ENCODE results near the gene TMEM165.
"Not testable (repeated sequence)": the region's sequence is repeated elsewhere in the genome, so short reads cannot be mapped to it uniquely, and the experiment has no call there.

Gene TMEM165

GRCh38 chr4:55351824-55352223 is 43.9 kb upstream of the TMEM165 start:
- TF ChIP-seq, protein P1, sequence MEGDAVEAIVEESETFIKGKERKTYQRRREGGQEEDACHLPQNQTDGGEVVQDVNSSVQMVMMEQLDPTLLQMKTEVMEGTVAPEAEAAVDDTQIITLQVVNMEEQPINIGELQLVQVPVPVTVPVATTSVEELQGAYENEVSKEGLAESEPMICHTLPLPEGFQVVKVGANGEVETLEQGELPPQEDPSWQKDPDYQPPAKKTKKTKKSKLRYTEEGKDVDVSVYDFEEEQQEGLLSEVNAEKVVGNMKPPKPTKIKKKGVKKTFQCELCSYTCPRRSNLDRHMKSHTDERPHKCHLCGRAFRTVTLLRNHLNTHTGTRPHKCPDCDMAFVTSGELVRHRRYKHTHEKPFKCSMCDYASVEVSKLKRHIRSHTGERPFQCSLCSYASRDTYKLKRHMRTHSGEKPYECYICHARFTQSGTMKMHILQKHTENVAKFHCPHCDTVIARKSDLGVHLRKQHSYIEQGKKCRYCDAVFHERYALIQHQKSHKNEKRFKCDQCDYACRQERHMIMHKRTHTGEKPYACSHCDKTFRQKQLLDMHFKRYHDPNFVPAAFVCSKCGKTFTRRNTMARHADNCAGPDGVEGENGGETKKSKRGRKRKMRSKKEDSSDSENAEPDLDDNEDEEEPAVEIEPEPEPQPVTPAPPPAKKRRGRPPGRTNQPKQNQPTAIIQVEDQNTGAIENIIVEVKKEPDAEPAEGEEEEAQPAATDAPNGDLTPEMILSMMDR (IDR thresholded peaks at IDR 0.05; ENCODE audit: borderline replicate concordance, control extremely low read depth, extremely low read depth, insufficient read depth, missing control alignments) = no peak
- in situ Hi-C loops (cut with MboI; ENCODE audit: low sequenced_read_pairs, unreplicated experiment) = no loop called here
- no peak for DNase-seq (ENCODE audit: low spot score)

GRCh38 chr4:55352726-55353125 is 43.0 kb upstream of the TMEM165 start:
- in situ Hi-C loops (cut with MboI; ENCODE audit: low sequenced_read_pairs, unreplicated experiment) = no loop called here
- no peak for DNase-seq (ENCODE audit: low spot score)
- TF ChIP-seq, protein P1 (IDR thresholded peaks at IDR 0.05; ENCODE audit: borderline replicate concordance, control extremely low read depth, extremely low read depth, insufficient read depth, missing control alignments) = no peak

DNA sequence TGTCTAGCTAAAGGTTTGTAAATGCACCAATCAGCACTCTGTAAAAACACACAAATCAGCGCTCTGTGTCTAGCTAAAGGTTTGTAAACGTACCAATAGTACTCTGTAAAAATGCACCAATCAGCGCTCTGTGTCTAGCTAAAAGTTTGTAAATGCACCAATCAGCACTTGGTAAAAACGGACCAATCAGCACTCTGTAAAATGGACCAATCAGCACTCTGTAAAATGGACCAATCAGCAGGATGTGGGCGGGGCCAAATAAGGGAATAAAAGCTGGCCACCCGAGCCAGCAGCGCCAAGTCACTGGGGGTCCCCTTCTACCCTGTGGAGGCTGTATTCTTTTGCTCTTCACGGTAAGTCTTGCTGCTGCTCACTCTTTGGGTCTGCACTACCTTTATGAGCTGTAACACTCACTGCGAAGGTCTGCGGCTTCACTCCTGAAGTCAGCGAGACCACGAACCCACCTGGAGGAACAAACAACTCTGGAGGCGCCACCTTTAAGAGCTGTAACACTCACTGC is 42.5 kb upstream of the TMEM165 start:
- DNase-seq (ENCODE audit: low spot score) = not testable (repeated sequence)

DNA sequence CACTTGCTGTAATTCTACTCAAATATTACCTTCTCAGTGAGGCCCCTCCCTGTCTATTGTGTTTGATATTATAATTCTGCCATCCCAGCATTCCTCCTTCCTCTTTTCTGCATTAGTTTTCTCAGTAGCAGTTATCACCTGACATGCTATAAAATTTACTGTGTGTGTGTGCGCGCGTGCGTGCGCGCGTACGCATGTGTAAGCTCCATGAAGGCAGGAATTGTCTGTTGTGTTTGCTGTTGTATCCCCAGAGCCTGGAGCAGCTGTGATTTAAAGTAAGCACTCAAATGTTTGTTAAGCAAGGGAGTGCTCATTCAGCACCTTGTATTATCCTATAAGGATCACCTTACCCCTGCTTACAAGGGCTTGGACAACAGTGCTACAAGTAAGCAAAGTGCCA is 41.1 kb upstream of the TMEM165 start:
- TF ChIP-seq, protein P1 (IDR thresholded peaks at IDR 0.05; ENCODE audit: borderline replicate concordance, control extremely low read depth, extremely low read depth, insufficient read depth, missing control alignments) = no peak
- DNase-seq (ENCODE audit: low spot score) = no peak
- in situ Hi-C loops (cut with MboI; ENCODE audit: low sequenced_read_pairs, unreplicated experiment) = no loop called here

More for the DNA sequence above, 42.5 kb upstream of the TMEM165 start:
- in situ Hi-C loops (cut with MboI; ENCODE audit: low sequenced_read_pairs, unreplicated experiment) = not testable (repeated sequence)

DNA sequence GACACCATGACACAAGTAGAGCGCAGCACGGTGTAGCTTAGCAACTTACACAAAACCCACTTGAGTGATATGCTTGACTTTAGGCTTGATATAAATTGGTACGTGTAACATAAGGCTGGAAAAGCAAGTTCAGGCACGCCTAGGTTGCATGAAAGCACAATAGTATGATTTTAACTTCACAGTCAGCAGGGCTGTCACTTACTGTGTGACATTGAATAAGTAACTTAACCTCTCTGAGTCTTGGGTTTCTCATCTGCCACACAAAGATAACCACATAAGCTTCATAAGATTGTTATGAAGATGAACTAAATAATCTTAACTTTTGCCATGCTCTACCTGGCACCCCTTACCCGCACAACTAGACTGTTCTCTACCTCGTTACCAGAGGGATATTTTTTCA is 40.2 kb upstream of the TMEM165 start:
- no peak for DNase-seq (ENCODE audit: low spot score)
- in situ Hi-C loops (cut with MboI; ENCODE audit: low sequenced_read_pairs, unreplicated experiment) = no loop called here

GRCh38 chr4:55356991-55357461 is 38.7 kb upstream of the TMEM165 start:
- DNase-seq (ENCODE audit: low spot score) = no peak
- in situ Hi-C loops (cut with MboI; ENCODE audit: low sequenced_read_pairs, unreplicated experiment) = no loop called here

More for the DNA sequence above, 40.2 kb upstream of the TMEM165 start:
- TF ChIP-seq, protein P1 (IDR thresholded peaks at IDR 0.05; ENCODE audit: borderline replicate concordance, control extremely low read depth, extremely low read depth, insufficient read depth, missing control alignments) = no peak

DNA sequence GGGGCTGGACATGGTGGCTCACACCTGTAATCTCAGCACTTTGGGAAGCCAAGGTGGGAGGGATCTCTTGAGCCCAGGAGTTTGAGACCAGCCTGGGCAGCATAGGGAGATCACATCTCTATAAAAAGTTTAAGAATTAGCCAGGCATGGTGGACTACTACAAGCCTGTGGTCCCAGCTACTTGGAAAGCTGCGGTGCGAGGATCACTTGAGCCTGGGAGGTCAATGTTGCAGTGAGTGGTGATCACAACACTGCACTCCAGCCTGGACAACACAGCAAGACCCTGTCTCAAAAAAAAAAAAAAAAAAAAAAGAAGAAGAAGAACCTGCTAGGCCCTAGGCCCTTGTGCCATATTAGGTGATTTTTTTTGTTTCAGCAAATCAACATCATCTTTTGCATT is 37.5 kb upstream of the TMEM165 start:
- TF ChIP-seq, protein P1 (IDR thresholded peaks at IDR 0.05; ENCODE audit: borderline replicate concordance, control extremely low read depth, extremely low read depth, insufficient read depth, missing control alignments) = no peak
- in situ Hi-C loops (cut with MboI; ENCODE audit: low sequenced_read_pairs, unreplicated experiment) = no loop called here
- no peak for DNase-seq (ENCODE audit: low spot score)

More at GRCh38 chr4:55356991-55357461, 38.7 kb upstream of the TMEM165 start:
- TF ChIP-seq, protein P1 (IDR thresholded peaks at IDR 0.05; ENCODE audit: borderline replicate concordance, control extremely low read depth, extremely low read depth, insufficient read depth, missing control alignments) = no peak
